Mesendoderm (in vitro differentiated cells): ENCODE data around the gene ZNF277.

Experiments used
- DNase-seq: peaks from one replicate; pipeline ENCODE4 v3.0.0; 2013
- H2AK5ac ChIP-seq: 2 replicates; pipeline ENCODE4 v1.6.1; 2013; ENCODE audit warnings: low read length, inconsistent platforms
- H2BK120ac ChIP-seq: 2 replicates; pipeline ENCODE4 v1.6.1; 2013; ENCODE audit warnings: low read depth, mild to moderate bottlenecking, low read length, moderate library complexity, mixed read lengths
- H2BK15ac ChIP-seq: replicated peaks from 2 replicates; pipeline ENCODE4 v1.6.1; 2013; ENCODE audit warnings: low read depth, mild to moderate bottlenecking, moderate library complexity
- H2BK5ac ChIP-seq: 2 replicates; pipeline ENCODE4 v1.6.1; 2013; ENCODE audit warnings: low read length, inconsistent platforms
- H3K18ac ChIP-seq: 2 replicates; pipeline ENCODE4 v1.6.1; 2013; ENCODE audit warnings: mild to moderate bottlenecking, low read length, mixed read lengths
- H3K23ac ChIP-seq: one replicate; pipeline ENCODE4 v1.6.1; 2013; ENCODE audit warnings: low read length
- H3K27ac ChIP-seq: 2 replicates; pipeline ENCODE4 v1.5.1; 2013; ENCODE audit warnings: low read depth, mild to moderate bottlenecking, inconsistent platforms, low read length, moderate library complexity
- H3K27me3 ChIP-seq: 2 replicates; pipeline ENCODE4 v1.6.1; 2013; ENCODE audit warnings: low read length, control low read depth, mild to moderate bottlenecking, inconsistent platforms; ENCODE audit not compliant: insufficient read depth, poor library complexity
- H3K36me3 ChIP-seq: 2 replicates; pipeline ENCODE4 v1.6.1; 2013; ENCODE audit warnings: low read length, inconsistent platforms; ENCODE audit not compliant: control insufficient read depth, insufficient read depth
- H3K4ac ChIP-seq: one replicate; pipeline ENCODE4 v1.6.1; 2013; ENCODE audit warnings: low read depth, mild to moderate bottlenecking, low read length, moderate library complexity
- H3K4me1 ChIP-seq: 2 replicates; pipeline ENCODE4 v1.6.1; 2013; ENCODE audit warnings: low read depth, low read length, inconsistent platforms; ENCODE audit not compliant: control insufficient read depth
- H3K4me2 ChIP-seq: 2 replicates; pipeline ENCODE4 v1.6.1; 2013; ENCODE audit warnings: low read length
- H3K4me3 ChIP-seq: 2 replicates; pipeline ENCODE4 v1.5.1; 2013; ENCODE audit warnings: mild to moderate bottlenecking, low read length
- H3K56ac ChIP-seq: one replicate; pipeline ENCODE4 v1.6.1; 2013; ENCODE audit warnings: low read length
- H3K79me1 ChIP-seq: 2 replicates; pipeline ENCODE4 v1.6.1; 2013; ENCODE audit warnings: low read length, inconsistent platforms
- H3K79me2 ChIP-seq: 2 replicates; pipeline ENCODE4 v1.6.1; 2013; ENCODE audit warnings: mild to moderate bottlenecking, low read length; ENCODE audit not compliant: control insufficient read depth, insufficient read depth
- H3K9ac ChIP-seq: 2 replicates; pipeline ENCODE4 v1.6.1; 2013; ENCODE audit warnings: low read length, inconsistent platforms
- H4K5ac ChIP-seq: one replicate; pipeline ENCODE4 v1.6.1; 2013; ENCODE audit warnings: low read length
- H4K8ac ChIP-seq: one replicate; pipeline ENCODE4 v1.6.1; 2013; ENCODE audit warnings: low read depth, mild to moderate bottlenecking, control low read depth, low read length, moderate library complexity
- WGBS: extraction: QIAGEN DNeasy Blood & Tissue Kit; methylation state at CpG from one replicate; pipeline ENCODE4 v1.1.7; 2013; ENCODE audit warnings: low lambda C conversion rate, missing lambda C conversion rate; ENCODE audit not compliant: insufficient coverage; ENCODE audit errors: extremely low coverage; 5-methylcytosine and 5-hydroxymethylcytosine counted together

ZNF277 gene

GRCh38 chr7:112288301-112288700 is 81.8 kb downstream of the ZNF277 start:
- H3K79me1 ChIP-seq, result peaks cover 2% of the 10 kb centered on the region
- no peak overlapping the region for H3K27ac ChIP-seq
- H4K8ac ChIP-seq, result no peak overlapping the region
- H3K18ac ChIP-seq, result no peak overlapping the region
- no peak overlapping the region for H3K4ac ChIP-seq
- no peak overlapping the region for H4K5ac ChIP-seq
- H3K27me3 ChIP-seq, result no peaks in the 10 kb centered on the region
- no peaks in the 10 kb centered on the region for H3K36me3 ChIP-seq
- H2AK5ac ChIP-seq, result peak overlapping the region; percentile 76
- no peak overlapping the region for H3K9ac ChIP-seq
- H3K4me1 ChIP-seq, result peaks cover 7% of the 10 kb centered on the region
- H2BK120ac ChIP-seq, result no peak overlapping the region
- H3K4me2 ChIP-seq, result no peak overlapping the region
- no CpG with 5 or more reads among the region's 3 CpGs for WGBS
- no peaks in the 10 kb centered on the region for H3K79me2 ChIP-seq
- H3K56ac ChIP-seq, result peak overlapping the region; percentile 70
- H3K23ac ChIP-seq, result no peak overlapping the region
- H3K4me3 ChIP-seq, result no peak overlapping the region
- H2BK5ac ChIP-seq, result no peak overlapping the region
- DNase-seq, result no peak
- no peak overlapping the region for H2BK15ac ChIP-seq

DNA sequence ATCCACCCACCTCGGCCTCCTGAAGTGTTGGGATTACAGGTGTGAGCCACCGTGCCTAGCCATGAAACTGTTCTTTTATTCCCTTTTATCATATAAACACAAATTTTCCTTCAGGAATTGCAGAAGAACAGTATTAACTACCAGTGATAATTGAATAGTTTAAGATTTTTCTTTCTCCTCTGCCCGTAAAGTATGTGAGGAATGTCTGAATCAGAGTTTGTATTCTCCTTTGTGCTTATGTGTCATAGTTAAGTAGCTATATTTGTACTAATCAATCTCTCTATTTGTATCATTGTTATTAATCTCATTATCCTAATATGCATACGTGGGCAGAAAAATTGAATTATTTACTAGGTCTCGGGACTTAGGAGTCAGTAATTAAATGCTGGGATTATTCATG is 83.6 kb downstream of the ZNF277 start:
- WGBS, result no CpG with 5 or more reads among the region's 5 CpGs
- H3K23ac ChIP-seq, result no peak overlapping the region
- no peaks in the 10 kb centered on the region for H3K79me2 ChIP-seq
- no peaks in the 10 kb centered on the region for H3K36me3 ChIP-seq
- no peak overlapping the region for H3K56ac ChIP-seq
- no peak overlapping the region for H4K8ac ChIP-seq
- peaks cover 7% of the 10 kb centered on the region for H3K4me1 ChIP-seq
- no peak overlapping the region for H3K4me2 ChIP-seq
- H4K5ac ChIP-seq, result no peak overlapping the region
- no peak overlapping the region for H2BK120ac ChIP-seq
- no peak overlapping the region for H2AK5ac ChIP-seq
- DNase-seq, result no peak
- no peak overlapping the region for H3K4ac ChIP-seq
- H3K18ac ChIP-seq, result no peak overlapping the region
- no peak overlapping the region for H3K9ac ChIP-seq
- H3K79me1 ChIP-seq, result no peaks in the 10 kb centered on the region
- no peak overlapping the region for H2BK5ac ChIP-seq
- no peak overlapping the region for H2BK15ac ChIP-seq
- no peak overlapping the region for H3K27ac ChIP-seq
- H3K4me3 ChIP-seq, result no peak overlapping the region
- H3K27me3 ChIP-seq, result no peaks in the 10 kb centered on the region

- no peak overlapping the region for H3K27ac ChIP-seq
- H2BK5ac ChIP-seq, result no peak overlapping the region
- H3K56ac ChIP-seq, result no peak overlapping the region
Observed at GRCh38 chr7:112292162-112292561, 85.7 kb downstream of the ZNF277 start.

DNA sequence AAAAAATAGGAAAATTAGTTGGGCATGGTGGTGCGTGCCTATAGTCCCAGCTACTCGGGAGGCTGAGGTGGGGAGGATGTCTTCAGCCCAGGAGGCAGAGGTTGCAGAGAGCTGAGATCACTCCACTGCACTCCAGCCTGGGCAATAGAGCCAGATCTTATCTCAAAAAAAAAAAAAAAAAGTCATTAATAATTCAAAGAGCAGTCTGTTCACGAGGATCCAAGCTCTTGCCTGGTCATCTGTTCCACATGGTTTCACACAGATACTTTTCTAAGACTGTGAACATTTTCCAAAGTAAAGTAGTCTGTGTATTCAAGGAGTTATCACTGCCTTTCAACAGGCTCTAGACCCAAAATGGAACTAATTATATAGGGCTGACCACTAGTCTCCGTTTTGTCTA is 86.9 kb downstream of the ZNF277 start:
- H3K18ac ChIP-seq, result no peak overlapping the region
- no CpG with 5 or more reads among the region's 4 CpGs for WGBS
- no peak overlapping the region for H3K56ac ChIP-seq

More at GRCh38 chr7:112292162-112292561, 85.7 kb downstream of the ZNF277 start:
- no peak overlapping the region for H2AK5ac ChIP-seq
- no peak overlapping the region for H3K9ac ChIP-seq
- DNase-seq, result no peak
- no peak overlapping the region for H4K5ac ChIP-seq
- no peaks in the 10 kb centered on the region for H3K79me2 ChIP-seq
- no peaks in the 10 kb centered on the region for H3K36me3 ChIP-seq
- no peak overlapping the region for H3K23ac ChIP-seq
- no peaks in the 10 kb centered on the region for H3K27me3 ChIP-seq
- H3K4me1 ChIP-seq, result peaks cover 7% of the 10 kb centered on the region
- no peak overlapping the region for H3K4ac ChIP-seq
- H2BK15ac ChIP-seq, result no peak overlapping the region
- no peak overlapping the region for H2BK120ac ChIP-seq
- no peaks in the 10 kb centered on the region for H3K79me1 ChIP-seq
- no peak overlapping the region for H3K18ac ChIP-seq
- no CpG with 5 or more reads among the region's 1 CpG for WGBS
- no peak overlapping the region for H3K4me2 ChIP-seq
- no peak overlapping the region for H3K4me3 ChIP-seq
- no peak overlapping the region for H4K8ac ChIP-seq

GRCh38 chr7:112296432-112296831 is 89.9 kb downstream of the ZNF277 start:
- Histone ChIP-seq H2BK5ac (no peak overlapping the region), H3K9ac (no peak overlapping the region), H3K79me1 (no peaks in the 10 kb centered on the region), H3K27me3 (no peaks in the 10 kb centered on the region), H3K4me3 (no peak overlapping the region), H3K4me2 (no peak overlapping the region), H2BK15ac (no peak overlapping the region), H3K56ac (no peak overlapping the region), H3K23ac (no peak overlapping the region), H3K79me2 (no peaks in the 10 kb centered on the region), H4K8ac (no peak overlapping the region), H3K4ac (no peak overlapping the region), H3K36me3 (no peaks in the 10 kb centered on the region), H2BK120ac (no peak overlapping the region), H3K18ac (no peak overlapping the region), H2AK5ac (no peak overlapping the region), H3K4me1 (peaks cover 3% of the 10 kb centered on the region), H3K27ac (no peak overlapping the region), H4K5ac (no peak overlapping the region)
- no CpG with 5 or more reads among the region's 1 CpG for WGBS
- DNase-seq, result no peak

More for the DNA sequence above, 86.9 kb downstream of the ZNF277 start:
- Histone ChIP-seq H3K4ac (no peak overlapping the region), H3K4me1 (peaks cover 5% of the 10 kb centered on the region), H3K4me2 (no peak overlapping the region), H3K4me3 (no peak overlapping the region), H3K9ac (no peak overlapping the region), H3K23ac (no peak overlapping the region), H2BK5ac (no peak overlapping the region), H2BK120ac (peak overlapping the region; percentile 28), H4K8ac (no peak overlapping the region), H3K27me3 (no peaks in the 10 kb centered on the region), H3K79me1 (no peaks in the 10 kb centered on the region), H4K5ac (no peak overlapping the region), H3K36me3 (no peaks in the 10 kb centered on the region), H2BK15ac (no peak overlapping the region), H3K79me2 (no peaks in the 10 kb centered on the region), H3K27ac (no peak overlapping the region), H2AK5ac (no peak overlapping the region)
- no peak for DNase-seq

- WGBS, result no CpG with 5 or more reads among the region's 3 CpGs
Observed at GRCh38 chr7:112297681-112298080, 91.2 kb downstream of the ZNF277 start.

More at GRCh38 chr7:112297681-112298080, 91.2 kb downstream of the ZNF277 start:
- Histone ChIP-seq H3K36me3 (no peaks in the 10 kb centered on the region), H3K79me1 (no peaks in the 10 kb centered on the region), H3K4ac (no peak overlapping the region), H3K79me2 (no peaks in the 10 kb centered on the region), H2AK5ac (no peak overlapping the region), H4K8ac (no peak overlapping the region), H2BK5ac (no peak overlapping the region), H3K23ac (no peak overlapping the region), H3K9ac (no peak overlapping the region), H2BK120ac (no peak overlapping the region), H3K4me3 (no peak overlapping the region), H3K56ac (no peak overlapping the region), H3K27me3 (no peaks in the 10 kb centered on the region), H3K4me1 (peaks cover 1% of the 10 kb centered on the region), H4K5ac (no peak overlapping the region), H2BK15ac (no peak overlapping the region), H3K27ac (no peak overlapping the region), H3K18ac (no peak overlapping the region), H3K4me2 (no peak overlapping the region)
- no peak for DNase-seq
